Measurements from ENCODE around the gene TNP2.

DNA sequence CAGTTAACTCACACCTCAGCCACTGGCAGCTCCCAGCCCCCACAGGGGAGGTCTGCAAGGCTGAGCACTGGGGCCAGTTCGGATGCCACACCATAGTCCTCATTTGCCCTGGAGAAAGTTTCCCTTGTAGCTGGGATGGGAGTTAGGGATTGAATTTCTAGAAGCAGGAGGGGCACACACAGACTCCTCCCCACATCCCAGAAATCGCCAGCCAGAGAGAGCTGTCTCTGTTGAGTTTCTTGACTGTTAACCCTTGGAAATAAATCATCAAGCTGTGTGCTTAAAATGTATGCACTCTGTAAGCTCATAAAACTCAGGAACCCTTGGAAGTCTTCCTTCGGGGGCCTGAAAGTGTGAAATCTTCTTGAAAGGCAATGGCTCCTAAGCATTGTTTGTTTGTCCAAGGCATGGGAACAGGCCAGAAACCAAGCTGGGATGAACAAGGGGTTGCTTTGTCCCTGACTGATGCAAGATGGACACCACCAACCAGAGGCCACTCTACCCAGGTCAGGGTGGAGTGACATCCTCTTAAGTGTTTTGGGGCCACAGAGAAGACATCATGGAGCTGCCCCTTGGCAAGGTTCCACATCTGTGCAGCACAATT, 4.7 kb upstream of the TNP2 start:
- TF ChIP-seq, protein P1, sequence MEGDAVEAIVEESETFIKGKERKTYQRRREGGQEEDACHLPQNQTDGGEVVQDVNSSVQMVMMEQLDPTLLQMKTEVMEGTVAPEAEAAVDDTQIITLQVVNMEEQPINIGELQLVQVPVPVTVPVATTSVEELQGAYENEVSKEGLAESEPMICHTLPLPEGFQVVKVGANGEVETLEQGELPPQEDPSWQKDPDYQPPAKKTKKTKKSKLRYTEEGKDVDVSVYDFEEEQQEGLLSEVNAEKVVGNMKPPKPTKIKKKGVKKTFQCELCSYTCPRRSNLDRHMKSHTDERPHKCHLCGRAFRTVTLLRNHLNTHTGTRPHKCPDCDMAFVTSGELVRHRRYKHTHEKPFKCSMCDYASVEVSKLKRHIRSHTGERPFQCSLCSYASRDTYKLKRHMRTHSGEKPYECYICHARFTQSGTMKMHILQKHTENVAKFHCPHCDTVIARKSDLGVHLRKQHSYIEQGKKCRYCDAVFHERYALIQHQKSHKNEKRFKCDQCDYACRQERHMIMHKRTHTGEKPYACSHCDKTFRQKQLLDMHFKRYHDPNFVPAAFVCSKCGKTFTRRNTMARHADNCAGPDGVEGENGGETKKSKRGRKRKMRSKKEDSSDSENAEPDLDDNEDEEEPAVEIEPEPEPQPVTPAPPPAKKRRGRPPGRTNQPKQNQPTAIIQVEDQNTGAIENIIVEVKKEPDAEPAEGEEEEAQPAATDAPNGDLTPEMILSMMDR (IDR thresholded peaks at IDR 0.05), result no peak
- TF ChIP-seq, protein P2, sequence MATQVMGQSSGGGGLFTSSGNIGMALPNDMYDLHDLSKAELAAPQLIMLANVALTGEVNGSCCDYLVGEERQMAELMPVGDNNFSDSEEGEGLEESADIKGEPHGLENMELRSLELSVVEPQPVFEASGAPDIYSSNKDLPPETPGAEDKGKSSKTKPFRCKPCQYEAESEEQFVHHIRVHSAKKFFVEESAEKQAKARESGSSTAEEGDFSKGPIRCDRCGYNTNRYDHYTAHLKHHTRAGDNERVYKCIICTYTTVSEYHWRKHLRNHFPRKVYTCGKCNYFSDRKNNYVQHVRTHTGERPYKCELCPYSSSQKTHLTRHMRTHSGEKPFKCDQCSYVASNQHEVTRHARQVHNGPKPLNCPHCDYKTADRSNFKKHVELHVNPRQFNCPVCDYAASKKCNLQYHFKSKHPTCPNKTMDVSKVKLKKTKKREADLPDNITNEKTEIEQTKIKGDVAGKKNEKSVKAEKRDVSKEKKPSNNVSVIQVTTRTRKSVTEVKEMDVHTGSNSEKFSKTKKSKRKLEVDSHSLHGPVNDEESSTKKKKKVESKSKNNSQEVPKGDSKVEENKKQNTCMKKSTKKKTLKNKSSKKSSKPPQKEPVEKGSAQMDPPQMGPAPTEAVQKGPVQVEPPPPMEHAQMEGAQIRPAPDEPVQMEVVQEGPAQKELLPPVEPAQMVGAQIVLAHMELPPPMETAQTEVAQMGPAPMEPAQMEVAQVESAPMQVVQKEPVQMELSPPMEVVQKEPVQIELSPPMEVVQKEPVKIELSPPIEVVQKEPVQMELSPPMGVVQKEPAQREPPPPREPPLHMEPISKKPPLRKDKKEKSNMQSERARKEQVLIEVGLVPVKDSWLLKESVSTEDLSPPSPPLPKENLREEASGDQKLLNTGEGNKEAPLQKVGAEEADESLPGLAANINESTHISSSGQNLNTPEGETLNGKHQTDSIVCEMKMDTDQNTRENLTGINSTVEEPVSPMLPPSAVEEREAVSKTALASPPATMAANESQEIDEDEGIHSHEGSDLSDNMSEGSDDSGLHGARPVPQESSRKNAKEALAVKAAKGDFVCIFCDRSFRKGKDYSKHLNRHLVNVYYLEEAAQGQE (IDR thresholded peaks at IDR 0.05; ENCODE audit: insufficient read depth in 1 of 2, low read depth in 2 of 2, low read length in 1 of 2), result no peak
- TF ChIP-seq POLR2AphosphoS5 (IDR thresholded peaks at IDR 0.05; ENCODE audit: low read depth, low read length), result no peak
- TF ChIP-seq TCF7L2 (IDR thresholded peaks at IDR 0.05; ENCODE audit: low read depth, low read length), result no peak
- no peak for TF ChIP-seq SIN3A (IDR thresholded peaks at IDR 0.05; ENCODE audit: borderline replicate concordance, insufficient read depth, low read depth, low read length)

Measured in Panc1 (cell line).